Vagina (tissue), 2 donors: ENCODE results near the gene UFD1.

Experiments used
- CTCF ChIP-seq, 3 experiments: fragments of 450-650 bp in 2 of 3; fragments of 200-600 bp in 1 of 3; sonication (generic) in 1 of 3; IDR thresholded peaks; one replicate each; pipeline ENCODE4 v1.5.1; 2017 to 2019; ENCODE audit warnings: antibody characterized with exemption in 3 of 3, mild to moderate bottlenecking in 2 of 3, moderate library complexity in 2 of 3
- POLR2A ChIP-seq, 2 donors: fragments of 450-650 bp; IDR thresholded peaks; one replicate each; pipeline ENCODE4 v1.6.1; 2017; ENCODE audit warnings: antibody characterized with exemption in 2 of 2, mild to moderate bottlenecking in 2 of 2, moderate library complexity in 2 of 2

GRCh38 chr22:19451570-19451969, 27.4 kb downstream of the UFD1 start:
- TF ChIP-seq POLR2A (IDR thresholded peaks at IDR 0.05), result no peak
- TF ChIP-seq CTCF (IDR thresholded peaks at IDR 0.05), result no peak
